Measurements from ENCODE around the gene KRT82.

- TF ChIP-seq CTCF (IDR thresholded peaks at IDR 0.05) (no peak), POLR2A (IDR thresholded peaks at IDR 0.05) (no peak)
Measured at GRCh38 chr12:52419656-52420055, 13.5 kb upstream of the KRT82 start.

All from lower leg skin (tissue), 3 donors.